K562 (cell line): ENCODE measurements around the gene ADGRG1. TPM values are rescaled to one million over a fixed set of nuclear protein-coding genes. Genes with fewer than 3 reads are reported as not detected.

Experiments
- ELF1 ChIP-seq: fragments of 200-800 bp; sonication (Bioruptor generic); IDR thresholded peaks from 2 replicates; pipeline ENCODE4 v1.6.1; 2016; ENCODE audit warnings: missing genetic modification characterization, missing compliant biosample characterization
- KDM2B ChIP-seq: fragments of 250-450 bp; sonication (Bioruptor Pico); IDR thresholded peaks from 2 replicates; pipeline ENCODE4 v1.8.0; 2021; ENCODE audit warnings: mild to moderate bottlenecking, moderate library complexity
- NRF1 ChIP-seq, 2 experiments: fragments of 450-650 bp; IDR thresholded peaks in 1 of 2; conservative IDR thresholded peaks in 1 of 2; 2 replicates each; pipeline ENCODE4 v1.6.1; 2014; ENCODE audit warnings: mild to moderate bottlenecking in 2 of 2
- PRDM10 ChIP-seq: fragments of 450-650 bp; IDR thresholded peaks from 2 replicates; pipeline ENCODE4 v1.6.1; 2018; ENCODE audit not compliant: partially characterized antibody
- SRSF3 ChIP-seq: fragments of 200-400 bp; formaldehyde crosslinking; IDR thresholded peaks from 2 replicates; pipeline ENCODE4 v1.6.1; 2016; ENCODE audit warnings: mild to moderate bottlenecking, low read length, moderate library complexity; ENCODE audit not compliant: insufficient read depth
- ZNF224 ChIP-seq: sonication (generic); formaldehyde crosslinking; IDR thresholded peaks from 2 replicates; pipeline ENCODE4 v1.8.0; 2022; ENCODE audit warnings: mild to moderate bottlenecking, missing genetic modification reagents
- ZNF384 ChIP-seq: IDR thresholded peaks from 2 replicates; pipeline ENCODE4 v1.6.1; 2012; ENCODE audit warnings: low read depth, low read length, improper control_type of control experiment
- polyA plus RNA-seq, 8 experiments: library from polyadenylated mRNA; depleted of rRNA in 4 of 8; stranded (reverse) in 5 of 8; unstranded in 3 of 8; fragments of >200 nt; fragmentation: Nextera tagmentation in 2 of 8; fragmentation: Illumina TruSeq in 1 of 8; extraction: Ambion mirVana in 2 of 8; extraction: Trizol in 1 of 8; gene quantifications; 2 replicates each; pipeline versions ENCODE4 v1.2.1 to v1.2.3, GENCODE V29; 2011 to 2014; ENCODE audit warnings: inconsistent platforms in 1 of 8, missing spikeins in 1 of 8
- total RNA-seq, 7 experiments: library from RNA; depleted of rRNA in 6 of 7; stranded (reverse); fragments of >200 nt in 6 of 7; fragmentation: Illumina TruSeq in 2 of 7; extraction: Trizol in 2 of 7; gene quantifications; 2 replicates each; pipeline versions ENCODE4 v1.2.1 to v1.2.3, GENCODE V29; 2011 to 2021; ENCODE audit warnings: low replicate concordance in 1 of 7
- TF ChIP-seq, protein P1 (sequence below), 2 experiments: fragments of 450-650 bp in 1 of 2; sonication (generic) in 1 of 2; formaldehyde crosslinking in 1 of 2; IDR thresholded peaks in 1 of 2; conservative IDR thresholded peaks in 1 of 2; 2 replicates each; pipeline versions ENCODE4 v1.6.1 to v1.8.1; 2016 to 2023; ENCODE audit warnings: mild to moderate bottlenecking in 2 of 2, moderate library complexity in 2 of 2, inconsistent platforms in 1 of 2, missing genetic modification reagents in 1 of 2

The ADGRG1 gene
- total and polyA plus RNA-seq, 9 of the 15 experiments (the other 6 are each of a cell fraction or from before 2014, with no cell fraction given) = 0.04 to 0.31 (median 0.16) TPM; not detected in 6

GRCh38 chr16:57611181-57611580 is 17.2 kb upstream of the ADGRG1 start (continued):
- TF ChIP-seq SRSF3 (no peak), KDM2B (CRISPR knock-in tag) (no peak), ZNF224 (CRISPR knock-in tag) (no peak), ELF1 (no peak), PRDM10 (no peak), ZNF384 (no peak), NRF1 (conservative IDR thresholded peaks at IDR 0.05 in 1 of 2, IDR thresholded peaks at IDR 0.05 in 1 of 2) (no peak)
- TF ChIP-seq, protein P1, sequence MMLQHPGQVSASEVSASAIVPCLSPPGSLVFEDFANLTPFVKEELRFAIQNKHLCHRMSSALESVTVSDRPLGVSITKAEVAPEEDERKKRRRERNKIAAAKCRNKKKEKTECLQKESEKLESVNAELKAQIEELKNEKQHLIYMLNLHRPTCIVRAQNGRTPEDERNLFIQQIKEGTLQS (IDR thresholded peaks at IDR 0.05) = peak; percentile 55; the same call in 1 of the 2 replicates
- TF ChIP-seq, protein P1 (CRISPR knock-in tag; conservative IDR thresholded peaks at IDR 0.05) = no peak
- TF ChIP-seq, all 486 proteins: peak for 3
